H1 (cell line): ENCODE results near the gene NKTR. TPM values are rescaled to one million over a fixed set of nuclear protein-coding genes. Genes with fewer than 3 reads are reported as not detected.

Experiments
- CTCF ChIA-PET: fragments of 300-600 bp; sonication (Branson Sonifier 250); formaldehyde crosslinking; loops from one replicate; lab custom pipeline; 2021; ENCODE audit not compliant: partially characterized antibody; lab: Charles Lee
- POLR2A ChIA-PET: fragments of 300-600 bp; sonication (Branson Sonifier 250); formaldehyde crosslinking; loops from one replicate; lab custom pipeline; 2021; ENCODE audit warnings: inconsistent platforms; ENCODE audit not compliant: partially characterized antibody; lab: Charles Lee
- DNase-seq, 2 experiments: peaks; one replicate each; pipeline versions ENCODE4 v3.0.0 to v3.0.0-alpha.2; 2010 to 2022; ENCODE audit warnings: low spot score in 2 of 2, low read depth in 1 of 2, mixed read lengths in 1 of 2
- FAIRE-seq: peaks from 2 replicates; lab custom pipeline; 2011; peaks lifted over from hg19 to GRCh38; lab: Jason Lieb, UNC
- H2AFZ ChIP-seq: 2 replicates; pipeline ENCODE4 v1.8.1; 2012; ENCODE audit warnings: low read length, inconsistent platforms
- H2AK5ac ChIP-seq: 2 replicates; pipeline ENCODE4 v1.6.1; 2013; ENCODE audit warnings: low read depth, low read length
- H2BK120ac ChIP-seq: replicated peaks from 2 replicates; pipeline ENCODE3; 2013; ENCODE audit warnings: low read depth, low read length, inconsistent platforms
- H2BK12ac ChIP-seq: 2 replicates; pipeline ENCODE4 v1.6.1; 2013; ENCODE audit warnings: low read depth, low read length
- H2BK15ac ChIP-seq: 2 replicates; pipeline ENCODE4 v1.6.1; 2013; ENCODE audit warnings: low read length
- H2BK20ac ChIP-seq: 2 replicates; pipeline ENCODE4 v1.6.1; 2013; ENCODE audit warnings: low read length
- H2BK5ac ChIP-seq: 2 replicates; pipeline ENCODE4 v1.6.1; 2013; ENCODE audit warnings: low read depth, low read length
- H3K14ac ChIP-seq: 2 replicates; pipeline ENCODE4 v1.6.1; 2013; ENCODE audit warnings: inconsistent platforms; ENCODE audit not compliant: insufficient read length
- H3K18ac ChIP-seq: 2 replicates; pipeline ENCODE4 v1.6.1; 2013; ENCODE audit warnings: low read length; ENCODE audit errors: extremely low read depth
- H3K23ac ChIP-seq: 2 replicates; pipeline ENCODE4 v1.6.1; 2013; ENCODE audit warnings: inconsistent platforms; ENCODE audit not compliant: insufficient read length
- H3K23me2 ChIP-seq: 2 replicates; pipeline ENCODE4 v1.6.1; 2013; ENCODE audit warnings: low read depth, low read length
- H3K27ac ChIP-seq: 2 replicates; pipeline ENCODE4 v1.6.1; 2011; ENCODE audit warnings: low read depth, low read length, inconsistent platforms
- H3K27me3 ChIP-seq, 4 experiments: replicated peaks in 1 of 4; 1 replicate in 1 of 4; 2 replicates in 3 of 4; pipeline versions ENCODE4 v1.6.1 to v1.8.1; 2011 to 2013; ENCODE audit warnings: low read length in 3 of 4, mild to moderate bottlenecking in 3 of 4, inconsistent platforms in 2 of 4, mixed read lengths in 2 of 4, moderate library complexity in 1 of 4; ENCODE audit not compliant: control insufficient read depth in 3 of 4, insufficient read depth in 3 of 4; ENCODE audit errors: extremely low read depth in 1 of 4
- H3K36me3 ChIP-seq, 4 experiments: 2 replicates each; pipeline versions ENCODE4 v1.6.1 to v1.8.1; 2011 to 2013; ENCODE audit warnings: mild to moderate bottlenecking in 4 of 4, low read length in 3 of 4, moderate library complexity in 2 of 4, control low read depth in 1 of 4, inconsistent platforms in 1 of 4; ENCODE audit not compliant: insufficient read depth in 4 of 4, control insufficient read depth in 2 of 4
- H3K4ac ChIP-seq: replicated peaks from 2 replicates; pipeline ENCODE3; 2013; ENCODE audit warnings: low read length, low read depth, mixed read lengths, inconsistent platforms; ENCODE audit not compliant: insufficient read length
- H3K4me1 ChIP-seq, 4 experiments: replicated peaks in 1 of 4; 1 replicate in 1 of 4; 2 replicates in 3 of 4; pipeline versions ENCODE4 v1.6.1 to v1.8.1; 2011 to 2013; ENCODE audit warnings: low read length in 3 of 4, inconsistent platforms in 2 of 4, mixed read lengths in 1 of 4; ENCODE audit not compliant: insufficient read depth in 4 of 4, control insufficient read depth in 3 of 4
- H3K4me2 ChIP-seq, 2 experiments: 2 replicates each; pipeline versions ENCODE4 v1.6.1 to v1.8.1; 2011 to 2013; ENCODE audit warnings: low read depth in 2 of 2, low read length in 2 of 2, control low read depth in 1 of 2, inconsistent platforms in 1 of 2, mild to moderate bottlenecking in 1 of 2; ENCODE audit not compliant: insufficient read depth in 1 of 2
- H3K4me3 ChIP-seq, 4 experiments: fragments of 200-600, 300-600 bp in 1 of 4; sonication (generic), shearing (Covaris generic), sonication (Bioruptor Twin) in 1 of 4; 2 replicates each; pipeline versions ENCODE4 v1.5.1 to v1.8.1; 2011 to 2016; ENCODE audit warnings: low read length in 4 of 4, low read depth in 3 of 4, control low read depth in 2 of 4, inconsistent platforms in 2 of 4, mild to moderate bottlenecking in 2 of 4, mixed read lengths in 1 of 4, moderate library complexity in 1 of 4; ENCODE audit not compliant: insufficient read depth in 2 of 4; ENCODE audit errors: extremely low read depth in 1 of 4
- H3K56ac ChIP-seq: replicated peaks from 2 replicates; pipeline ENCODE3; 2013; ENCODE audit warnings: low read depth, mild to moderate bottlenecking, mixed read lengths, low read length, inconsistent platforms; ENCODE audit not compliant: insufficient read length
- H3K79me1 ChIP-seq: 2 replicates; pipeline ENCODE4 v1.6.1; 2013; ENCODE audit warnings: low read depth, low read length, control low read depth
- H3K79me2 ChIP-seq, 2 experiments: 2 replicates each; pipeline versions ENCODE4 v1.6.1 to v1.8.1; 2012 to 2013; ENCODE audit warnings: low read length in 2 of 2, mild to moderate bottlenecking in 2 of 2, inconsistent platforms in 1 of 2; ENCODE audit not compliant: insufficient read depth in 2 of 2, control insufficient read depth in 1 of 2
- H3K9ac ChIP-seq, 4 experiments: replicated peaks in 1 of 4; 1 replicate in 1 of 4; 2 replicates in 3 of 4; pipeline versions ENCODE4 v1.6.1 to v1.8.1; 2011 to 2013; ENCODE audit warnings: low read depth in 3 of 4, low read length in 3 of 4, control low read depth in 2 of 4, mild to moderate bottlenecking in 2 of 4, moderate library complexity in 2 of 4, inconsistent platforms in 1 of 4; ENCODE audit errors: extremely low read depth in 1 of 4
- H3K9me3 ChIP-seq, 2 experiments: 2 replicates each; pipeline versions ENCODE4 v1.6.1 to v1.8.1; 2012 to 2013; ENCODE audit warnings: mild to moderate bottlenecking in 2 of 2, moderate library complexity in 2 of 2, control low read depth in 1 of 2, inconsistent platforms in 1 of 2, low read depth in 1 of 2, low read length in 1 of 2, mixed read lengths in 1 of 2; ENCODE audit not compliant: insufficient read depth in 2 of 2
- H4K20me1 ChIP-seq, 2 experiments: replicated peaks in 1 of 2; 2 replicates each; pipeline versions ENCODE3 to v1.8.1; 2011 to 2013; ENCODE audit warnings: inconsistent platforms in 2 of 2, low read length in 2 of 2, mild to moderate bottlenecking in 1 of 2; ENCODE audit not compliant: insufficient read depth in 2 of 2, control insufficient read depth in 1 of 2
- H4K5ac ChIP-seq: 2 replicates; pipeline ENCODE4 v1.6.1; 2013; ENCODE audit warnings: low read length, low read depth, mixed read lengths, inconsistent platforms; ENCODE audit not compliant: insufficient read length
- H4K8ac ChIP-seq: 2 replicates; pipeline ENCODE4 v1.8.0; 2013; ENCODE audit warnings: mild to moderate bottlenecking, moderate library complexity, low read length, inconsistent platforms; ENCODE audit not compliant: insufficient read depth; ENCODE audit errors: extremely low read depth
- H4K91ac ChIP-seq: replicated peaks from 2 replicates; pipeline ENCODE3; 2013; ENCODE audit warnings: low read length, mixed read lengths, inconsistent platforms; ENCODE audit not compliant: insufficient read length
- BCL11A ChIP-seq, 2 experiments: IDR thresholded peaks; one replicate each; pipeline ENCODE4 v1.6.1; 2011; ENCODE audit warnings: low read depth in 2 of 2, low read length in 2 of 2, mild to moderate bottlenecking in 2 of 2
- EP300 ChIP-seq, 2 experiments: IDR thresholded peaks; 1 replicate in 1 of 2; 2 replicates in 1 of 2; pipeline ENCODE4 v1.6.1; 2011 to 2012; ENCODE audit warnings: low read depth in 2 of 2, low read length in 2 of 2, mild to moderate bottlenecking in 2 of 2, borderline replicate concordance in 1 of 2, inconsistent platforms in 1 of 2, moderate library complexity in 1 of 2
- JUN ChIP-seq: IDR thresholded peaks from 2 replicates; pipeline ENCODE4 v1.6.1; 2011; ENCODE audit warnings: low read depth, mild to moderate bottlenecking, improper control_type of control experiment, low read length
- POLR2AphosphoS5 ChIP-seq: IDR thresholded peaks from 2 replicates; pipeline ENCODE4 v1.6.1; 2011; ENCODE audit warnings: low read depth, low read length
- RAD21 ChIP-seq, 2 experiments: IDR thresholded peaks in 1 of 2; conservative IDR thresholded peaks in 1 of 2; 2 replicates each; pipeline ENCODE4 v1.6.1; 2011; ENCODE audit warnings: low read depth in 2 of 2, low read length in 2 of 2, improper control_type of control experiment in 1 of 2, inconsistent platforms in 1 of 2, mild to moderate bottlenecking in 1 of 2, moderate library complexity in 1 of 2
- RFX5 ChIP-seq: IDR thresholded peaks from 2 replicates; pipeline ENCODE4 v1.6.1; 2011; ENCODE audit warnings: low read depth, low read length, improper control_type of control experiment, borderline replicate concordance
- SIX5 ChIP-seq: IDR thresholded peaks from 2 replicates; pipeline ENCODE4 v1.6.1; 2011; ENCODE audit warnings: mild to moderate bottlenecking, low read depth, low read length
- SRF ChIP-seq: IDR thresholded peaks from 2 replicates; pipeline ENCODE4 v1.6.1; 2011; ENCODE audit warnings: mild to moderate bottlenecking, low read depth, low read length, moderate library complexity
- TBP ChIP-seq: IDR thresholded peaks from 2 replicates; pipeline ENCODE4 v1.6.1; 2011; ENCODE audit warnings: low read depth, low read length, improper control_type of control experiment
- TCF12 ChIP-seq: IDR thresholded peaks from 2 replicates; pipeline ENCODE4 v1.6.1; 2011; ENCODE audit warnings: low read depth, mild to moderate bottlenecking, low read length
- WGBS, 2 experiments: shearing (Covaris generic) in 1 of 2; methylation state at CpG; one replicate each; pipeline versions ENCODE4 v1.1.6 to v1.1.7; 2013 to 2015; ENCODE audit warnings: low lambda C conversion rate in 2 of 2, mixed read lengths in 2 of 2, inconsistent platforms in 1 of 2, low coverage in 1 of 2, missing lambda C conversion rate in 1 of 2; ENCODE audit not compliant: insufficient replicate concordance in 2 of 2, insufficient coverage in 1 of 2, insufficient read length in 1 of 2; ENCODE audit errors: extremely low coverage in 1 of 2, missing lambda C conversion rate in 1 of 2; 5-methylcytosine and 5-hydroxymethylcytosine counted together
- polyA plus RNA-seq, 7 experiments: library from polyadenylated mRNA; depleted of rRNA in 3 of 7; stranded (reverse) in 5 of 7; unstranded in 2 of 7; fragments of >200 nt in 5 of 7; fragments of 200-250 nt in 2 of 7; gene quantifications; 1 replicate in 5 of 7; 2 replicates in 1 of 7; 4 replicates in 1 of 7; pipeline versions ENCODE4 v1.2.1 to v1.2.3, GENCODE V29; 2011 to 2013; ENCODE audit warnings: missing spikeins in 2 of 7, mixed read lengths in 2 of 7
- total RNA-seq: library from RNA; stranded (reverse); fragmentation: NEBNext Ultra II Directional; extraction: Animal tissue kit (Norgen Biotek cat#: 25700); gene quantifications from 2 replicates; pipeline ENCODE4 v1.2.1, GENCODE V29; 2021
- TF ChIP-seq, protein P1 (sequence below): IDR thresholded peaks from 2 replicates; pipeline ENCODE4 v1.6.1; 2011; ENCODE audit warnings: low read length, improper control_type of control experiment

The NKTR gene
- total and polyA plus RNA-seq, 2 of the 8 experiments (the other 6 are each of a cell fraction or from before 2014, with no cell fraction given) = 24.1 to 62.2 TPM

DNA sequence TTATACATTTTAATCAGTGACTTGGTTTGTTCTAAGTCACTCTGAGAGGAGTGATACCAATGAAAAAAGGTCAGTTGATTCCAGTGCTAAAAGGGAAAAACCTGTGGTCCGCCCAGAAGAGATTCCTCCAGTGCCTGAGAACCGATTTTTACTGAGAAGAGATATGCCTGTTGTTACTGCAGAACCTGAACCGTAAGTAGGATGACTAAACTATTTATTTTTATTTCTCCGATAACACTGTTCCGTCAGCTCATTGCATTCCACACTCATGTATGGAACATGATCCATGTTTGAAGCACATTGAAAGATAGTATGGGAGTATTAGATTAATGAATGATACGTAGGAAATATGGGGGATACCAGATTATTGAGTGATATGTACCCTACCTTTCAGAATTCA is 33.1 kb downstream of the NKTR start:
- no peaks in the 10 kb centered on the region for H3K9me3 ChIP-seq
- no peak for FAIRE-seq
- H2AFZ ChIP-seq = no peak overlapping the region
- ChIA-PET POLR2A (interaction anchor here (0.9 to 1.0 kb wide), 2 partner anchors 17 to 18 kb away, joined by 3 read pairs; no protein-coding TSS in a partner anchor), CTCF (interaction anchor here (1.3 kb wide), 1 partner anchor 16 kb away, joined by 3 read pairs; no protein-coding TSS in a partner anchor)
- H4K8ac ChIP-seq = no peak overlapping the region
- H2BK5ac ChIP-seq = no peak overlapping the region
- no peak overlapping the region for H3K27ac ChIP-seq
- H3K79me1 ChIP-seq = no peaks in the 10 kb centered on the region
- no peak overlapping the region for H3K18ac ChIP-seq
- H3K4me2 ChIP-seq = no peak overlapping the region
- H2BK15ac ChIP-seq = no peak overlapping the region
- H3K27me3 ChIP-seq = no peaks in the 10 kb centered on the region
- H3K4me3 ChIP-seq = no peak overlapping the region
- TF ChIP-seq BCL11A (IDR thresholded peaks at IDR 0.05; ENCODE audit: low read depth in 2 of 2, low read length in 2 of 2) = no peak
- TF ChIP-seq, protein P1, sequence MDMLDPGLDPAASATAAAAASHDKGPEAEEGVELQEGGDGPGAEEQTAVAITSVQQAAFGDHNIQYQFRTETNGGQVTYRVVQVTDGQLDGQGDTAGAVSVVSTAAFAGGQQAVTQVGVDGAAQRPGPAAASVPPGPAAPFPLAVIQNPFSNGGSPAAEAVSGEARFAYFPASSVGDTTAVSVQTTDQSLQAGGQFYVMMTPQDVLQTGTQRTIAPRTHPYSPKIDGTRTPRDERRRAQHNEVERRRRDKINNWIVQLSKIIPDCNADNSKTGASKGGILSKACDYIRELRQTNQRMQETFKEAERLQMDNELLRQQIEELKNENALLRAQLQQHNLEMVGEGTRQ = no peak
- no peak for TF ChIP-seq SRF
- TF ChIP-seq EP300 (IDR thresholded peaks at IDR 0.05; ENCODE audit: borderline replicate concordance in 1 of 2, low read depth in 2 of 2, low read length in 2 of 2) = no peak
- no peak for TF ChIP-seq TCF12
- TF ChIP-seq POLR2AphosphoS5 = no peak
- no peak for TF ChIP-seq RFX5
- no peak for TF ChIP-seq RAD21 (IDR thresholded peaks at IDR 0.05 in 1 of 2, conservative IDR thresholded peaks at IDR 0.05 in 1 of 2; ENCODE audit: low read depth in 2 of 2, low read length in 2 of 2)
- TF ChIP-seq SIX5 = no peak
- no peak for TF ChIP-seq JUN
- no peak for TF ChIP-seq TBP
- H3K4ac ChIP-seq = no peak overlapping the region
- H4K91ac ChIP-seq = no peak overlapping the region
- H4K20me1 ChIP-seq = peaks cover 2 to 3% of the 10 kb centered on the region in 2 experiments
- H3K36me3 ChIP-seq = peaks cover 28 to 82% (median 57%) of the 10 kb centered on the region in 4 experiments
- H3K9ac ChIP-seq = no peak overlapping the region
- H3K14ac ChIP-seq = no peak overlapping the region
- no peak overlapping the region for H2AK5ac ChIP-seq
- H4K5ac ChIP-seq = no peak overlapping the region
- no peaks in the 10 kb centered on the region for H3K79me2 ChIP-seq
- H3K23ac ChIP-seq = no peak overlapping the region
- peaks cover 0 to 12% (median 11%) of the 10 kb centered on the region in 4 experiments; a peak in 5 of 7 replicates for H3K4me1 ChIP-seq
- H2BK12ac ChIP-seq = no peak overlapping the region
- DNase-seq = no peak
- H3K56ac ChIP-seq = no peak overlapping the region
- H2BK120ac ChIP-seq = no peak overlapping the region
- no peak overlapping the region for H2BK20ac ChIP-seq
- no peaks in the 10 kb centered on the region for H3K23me2 ChIP-seq
- 95% methylated on average over 6 of the region's 6 CpGs; no CpG with 5 or more reads in 1 of the 2 experiments for WGBS, 2 experiments
